ENCODE data around the gene CALN1. TPM values are rescaled to one million over a fixed set of nuclear protein-coding genes. Genes with fewer than 3 reads are reported as not detected.

CALN1 gene
- total and polyA plus RNA-seq, 2 of the 8 experiments (the other 6 are each of a cell fraction or from before 2014, with no cell fraction given) = 6.4 to 15.2 TPM

GRCh38 chr7:72408966-72409637 lies 3.0 kb downstream of the CALN1 start:
- Histone ChIP-seq H3K23ac (ENCODE audit: insufficient read length) (no peak overlapping the region), H3K4me1 (replicated peaks in 1 of 4; ENCODE audit: control insufficient read depth in 3 of 4, insufficient read depth in 4 of 4, low read length in 3 of 4) (no peaks in the 10 kb centered on the region), H3K79me2 (ENCODE audit: control insufficient read depth in 1 of 2, insufficient read depth in 2 of 2, low read length in 2 of 2) (no peaks in the 10 kb centered on the region), H3K18ac (ENCODE audit: extremely low read depth, low read length) (no peak overlapping the region), H2AK5ac (ENCODE audit: low read depth, low read length) (no peak overlapping the region), H2BK5ac (ENCODE audit: low read depth, low read length) (no peak overlapping the region), H3K27me3 (replicated peaks in 1 of 4; ENCODE audit: control insufficient read depth in 3 of 4, extremely low read depth in 1 of 4, insufficient read depth in 3 of 4, low read length in 3 of 4) (no peaks in the 10 kb centered on the region), H3K27ac (ENCODE audit: low read depth, low read length) (no peak overlapping the region), H3K79me1 (ENCODE audit: low read depth, low read length) (no peaks in the 10 kb centered on the region), H2BK15ac (ENCODE audit: low read length) (no peak overlapping the region), H4K20me1 (replicated peaks in 1 of 2; ENCODE audit: control insufficient read depth in 1 of 2, insufficient read depth in 2 of 2, low read length in 2 of 2) (peaks cover 0 to 3% of the 10 kb centered on the region in 2 experiments), H3K14ac (ENCODE audit: insufficient read length) (no peak overlapping the region), H4K8ac (ENCODE audit: extremely low read depth, insufficient read depth, low read length) (no peak overlapping the region), H2BK20ac (ENCODE audit: low read length) (no peak overlapping the region), H4K5ac (ENCODE audit: insufficient read length, low read depth, low read length) (no peak overlapping the region), H3K56ac (replicated peaks; ENCODE audit: insufficient read length, low read depth, low read length) (no peak overlapping the region), H3K4ac (replicated peaks; ENCODE audit: insufficient read length, low read depth, low read length) (no peak overlapping the region), H2BK120ac (replicated peaks; ENCODE audit: low read depth, low read length) (no peak overlapping the region), H2BK12ac (ENCODE audit: low read depth, low read length) (no peak overlapping the region; the same call in 1 of the 2 replicates), H2AFZ (ENCODE audit: low read length) (no peak overlapping the region), H3K23me2 (ENCODE audit: low read depth, low read length) (peaks cover 6% of the 10 kb centered on the region; the same call in 1 of the 2 replicates), H3K9me3 (ENCODE audit: insufficient read depth in 2 of 2, low read depth in 1 of 2, low read length in 1 of 2) (peaks cover 0 to 5% of the 10 kb centered on the region in 2 experiments; a peak in 1 of 4 replicates), H3K4me3 (ENCODE audit: extremely low read depth in 1 of 4, insufficient read depth in 2 of 4, low read depth in 3 of 4, low read length in 4 of 4) (no peak overlapping the region), H4K91ac (replicated peaks; ENCODE audit: insufficient read length, low read length) (no peak overlapping the region), H3K36me3 (ENCODE audit: control insufficient read depth in 2 of 4, insufficient read depth in 4 of 4, low read length in 3 of 4) (no peaks in the 10 kb centered on the region), H3K9ac (replicated peaks in 1 of 4; ENCODE audit: extremely low read depth in 1 of 4, low read depth in 3 of 4, low read length in 3 of 4) (no peak overlapping the region), H3K4me2 (ENCODE audit: insufficient read depth in 1 of 2, low read depth in 2 of 2, low read length in 2 of 2) (no peak overlapping the region)
- POLR2A ChIA-PET (ENCODE audit: partially characterized antibody) = interaction anchor here (0.6 kb wide), 1 partner anchor 68 kb away, joined by 3 read pairs; no protein-coding TSS in a partner anchor
- TF ChIP-seq HDAC6 (IDR thresholded peaks at IDR 0.05; ENCODE audit: low read depth, low read length) = no peak
- no peak for TF ChIP-seq JUND (IDR thresholded peaks at IDR 0.05; ENCODE audit: low read length)
- no peak for TF ChIP-seq CREB1 (IDR thresholded peaks at IDR 0.05)
- no peak for TF ChIP-seq JUN (IDR thresholded peaks at IDR 0.05; ENCODE audit: low read depth, low read length)
- no peak for TF ChIP-seq CBX5 (IDR thresholded peaks at IDR 0.05; ENCODE audit: low read depth, low read length)
- FAIRE-seq (no peak), DNase-seq (ENCODE audit: low read depth in 1 of 2, low spot score in 2 of 2) (no peak)
- CTCF ChIA-PET (ENCODE audit: partially characterized antibody) = interaction anchor here (1.2 kb wide), 1 partner anchor 17 kb away, joined by 3 read pairs; no protein-coding TSS in a partner anchor
- WGBS, 2 experiments (ENCODE audit: extremely low coverage in 1 of 2, insufficient coverage in 1 of 2, insufficient read length in 1 of 2, insufficient replicate concordance in 2 of 2, low coverage in 1 of 2, low lambda C conversion rate in 2 of 2, missing lambda C conversion rate in 1 of 2) = 94% methylated on average over 10 of the region's 11 CpGs; no CpG with 5 or more reads in 1 of the 2 experiments

Data from H1 (cell line).